HG02885 (cell line): ENCODE data around the gene GARNL3.

Experiments used
- ATAC-seq: cut with Tn5 transposase; IDR thresholded peaks from one replicate; pipeline ENCODE4 v1.9.1; 2021; ENCODE audit warnings: mild to moderate bottlenecking; ENCODE audit not compliant: unreplicated experiment, poor library complexity

The GARNL3 gene

GRCh38 chr9:127370147-127370579, 105.6 kb downstream of the GARNL3 start:
- ATAC-seq, result no peak

GRCh38 chr9:127370672-127371648, 106.4 kb downstream of the GARNL3 start:
- ATAC-seq, result no peak

- no peak for ATAC-seq
Measured at GRCh38 chr9:127380479-127380878, 115.9 kb downstream of the GARNL3 start.

GRCh38 chr9:127382541-127382940, 118.0 kb downstream of the GARNL3 start:
- ATAC-seq, result no peak

GRCh38 chr9:127384016-127384730, 119.6 kb downstream of the GARNL3 start:
- no peak for ATAC-seq

- no peak for ATAC-seq
Measured at GRCh38 chr9:127384901-127385300, 120.3 kb downstream of the GARNL3 start.

GRCh38 chr9:127386249-127386648, 121.7 kb downstream of the GARNL3 start:
- ATAC-seq, result no peak

- ATAC-seq, result no peak
Measured at GRCh38 chr9:127386981-127387380, 122.4 kb downstream of the GARNL3 start.

GRCh38 chr9:127388037-127388855, 123.7 kb downstream of the GARNL3 start:
- peak; percentile 91 for ATAC-seq

- ATAC-seq, result peak; percentile 15
Measured at GRCh38 chr9:127388856-127389238, 124.3 kb downstream of the GARNL3 start.

- no peak for ATAC-seq
Measured at GRCh38 chr9:127389381-127390247, 125.0 kb downstream of the GARNL3 start.

- ATAC-seq, result no peak
Measured at GRCh38 chr9:127390248-127390545, 125.6 kb downstream of the GARNL3 start.

GRCh38 chr9:127390563-127390962, 126.0 kb downstream of the GARNL3 start:
- ATAC-seq, result no peak

- no peak for ATAC-seq
Measured at GRCh38 chr9:127392166-127392565, 127.6 kb downstream of the GARNL3 start.

- ATAC-seq, result no peak
Measured at GRCh38 chr9:127392976-127393375, 128.4 kb downstream of the GARNL3 start.

GRCh38 chr9:127393645-127394044, 129.1 kb downstream of the GARNL3 start:
- no peak for ATAC-seq

- ATAC-seq, result no peak
Measured at GRCh38 chr9:127395497-127396252, 131.1 kb downstream of the GARNL3 start.

GRCh38 chr9:127396253-127396807, 131.8 kb downstream of the GARNL3 start:
- ATAC-seq, result no peak
